Measurements from ENCODE around the gene MIER2. TPM values are rescaled to one million over a fixed set of nuclear protein-coding genes. Genes with fewer than 3 reads are reported as not detected.

The MIER2 gene
- polyA plus RNA-seq, 3 donors from 2014 or later = 2.0 to 5.8 (median 4.9) TPM

DNA sequence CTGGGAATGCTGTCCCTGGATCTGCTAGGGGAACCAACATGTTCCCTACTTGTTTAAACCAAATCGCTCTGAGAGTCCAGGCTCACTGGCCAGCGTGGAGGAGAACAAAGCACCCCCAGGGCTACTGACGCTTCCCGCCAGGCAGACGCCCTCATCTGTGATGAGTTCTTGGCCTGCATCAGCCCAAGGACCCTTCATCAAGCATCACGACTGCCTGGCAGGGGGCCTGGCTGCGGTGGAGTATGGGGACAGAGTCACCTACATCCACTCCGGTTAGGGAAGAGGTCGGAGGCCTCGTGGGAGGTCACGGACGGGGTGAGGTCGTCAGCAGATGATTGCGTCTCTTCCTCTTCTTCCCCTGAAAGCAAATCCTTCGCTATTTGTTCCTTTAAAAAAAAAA lies 17.7 kb downstream of the MIER2 start:
- H3K4me3 Mint-ChIP-seq = no peak overlapping the region
- H3K27me3 Mint-ChIP-seq (ENCODE audit: low read depth in 3 of 3) = peaks cover 0 to 2% (median 0%) of the 10 kb centered on the region in 3 donors
- peaks cover 0 to 7% (median 4%) of the 10 kb centered on the region in 6 donors for H3K9me3 Mint-ChIP-seq
- H3K27ac Mint-ChIP-seq = no peak overlapping the region
- no peak for DNase-seq
- H3K36me3 Mint-ChIP-seq = peaks cover 21 to 33% (median 27%) of the 10 kb centered on the region in 3 donors
- H3K4me1 Mint-ChIP-seq = no peaks in the 10 kb centered on the region

GRCh38 chr19:325937-326565 lies 18.5 kb downstream of the MIER2 start:
- no peak for DNase-seq
- H3K4me3 Mint-ChIP-seq = no peak overlapping the region
- H3K36me3 Mint-ChIP-seq = peaks cover 21 to 35% (median 29%) of the 10 kb centered on the region in 3 donors
- H3K4me1 Mint-ChIP-seq = no peaks in the 10 kb centered on the region
- no peak overlapping the region for H3K27ac Mint-ChIP-seq
- H3K9me3 Mint-ChIP-seq = peaks cover 0 to 7% (median 4%) of the 10 kb centered on the region in 6 donors
- H3K27me3 Mint-ChIP-seq (ENCODE audit: low read depth in 3 of 3) = peaks cover 0 to 2% (median 0%) of the 10 kb centered on the region in 3 donors

- no peaks in the 10 kb centered on the region for H3K4me1 Mint-ChIP-seq
- peaks cover 17 to 35% (median 26%) of the 10 kb centered on the region in 3 donors for H3K36me3 Mint-ChIP-seq
- H3K9me3 Mint-ChIP-seq = peaks cover 0 to 7% (median 4%) of the 10 kb centered on the region in 6 donors
- H3K4me3 Mint-ChIP-seq = no peak overlapping the region
- DNase-seq = no peak
- H3K27ac Mint-ChIP-seq = no peak overlapping the region
- peaks cover 0 to 2% (median 0%) of the 10 kb centered on the region in 3 donors for H3K27me3 Mint-ChIP-seq (ENCODE audit: low read depth in 3 of 3)
Observed at GRCh38 chr19:325173-325936, 19.2 kb downstream of the MIER2 start.

DNA sequence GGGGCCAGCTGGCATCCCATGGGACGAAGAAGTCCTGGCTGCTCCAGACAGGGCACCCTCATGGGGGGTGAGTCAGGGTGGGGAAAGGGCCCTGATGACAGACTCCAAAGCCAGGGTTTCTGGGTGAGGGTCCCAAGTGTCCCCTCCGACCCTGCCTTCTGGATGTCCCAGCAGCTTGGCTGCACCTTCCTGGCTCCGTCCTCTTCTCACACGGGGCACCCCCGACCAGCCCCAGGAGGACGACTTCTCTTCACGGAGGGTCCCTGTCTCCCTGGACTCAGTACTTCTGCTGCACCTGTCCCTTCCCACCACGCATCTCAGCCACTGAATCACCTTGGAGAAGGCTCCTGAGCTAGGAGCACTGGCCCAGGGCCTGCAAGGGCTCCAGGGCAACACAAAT lies 19.9 kb downstream of the MIER2 start:
- Mint-ChIP-seq H3K27me3 (ENCODE audit: low read depth in 3 of 3) (peaks cover 0 to 2% (median 0%) of the 10 kb centered on the region in 3 donors), H3K27ac (no peak overlapping the region), H3K36me3 (peaks cover 17 to 33% (median 27%) of the 10 kb centered on the region in 3 donors), H3K9me3 (peaks cover 0 to 7% (median 4%) of the 10 kb centered on the region in 6 donors), H3K4me1 (no peaks in the 10 kb centered on the region), H3K4me3 (no peak overlapping the region)
- DNase-seq = no peak

DNA sequence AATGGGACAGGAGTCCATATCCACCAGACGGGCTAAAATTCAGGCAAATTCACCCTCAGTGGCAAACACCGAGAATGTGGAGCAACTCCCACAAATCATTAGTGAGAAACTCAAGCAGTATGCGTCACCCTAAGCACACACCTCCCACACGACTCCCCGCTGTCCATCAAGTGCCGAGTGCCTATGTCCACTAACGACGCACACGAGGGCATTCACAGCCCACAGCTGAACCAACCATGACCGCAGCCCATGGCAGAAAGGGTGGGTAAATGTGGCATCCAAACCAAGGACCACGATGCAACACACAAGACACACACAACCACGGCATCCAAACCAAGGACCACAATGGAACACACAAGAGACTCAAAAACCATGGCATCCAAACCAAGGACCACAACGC lies 22.0 kb downstream of the MIER2 start:
- peaks cover 4 to 25% (median 22%) of the 10 kb centered on the region in 3 donors for H3K36me3 Mint-ChIP-seq
- H3K27ac Mint-ChIP-seq = no peak overlapping the region
- no peak for DNase-seq
- no peak overlapping the region for H3K4me3 Mint-ChIP-seq
- peaks cover 0 to 1% (median 0%) of the 10 kb centered on the region in 3 donors for H3K27me3 Mint-ChIP-seq (ENCODE audit: low read depth in 3 of 3)
- no peaks in the 10 kb centered on the region for H3K4me1 Mint-ChIP-seq
- no peaks in the 10 kb centered on the region for H3K9me3 Mint-ChIP-seq

GRCh38 chr19:318509-318774 lies 26.2 kb downstream of the MIER2 start:
- DNase-seq = no peak
- Mint-ChIP-seq H3K27me3 (ENCODE audit: low read depth in 3 of 3) (peaks cover 0 to 1% (median 0%) of the 10 kb centered on the region in 3 donors), H3K9me3 (peaks cover 0 to 1% (median 0%) of the 10 kb centered on the region in 6 donors), H3K36me3 (peaks cover 12 to 37% (median 33%) of the 10 kb centered on the region in 3 donors), H3K4me1 (peaks cover 10 to 11% of the 10 kb centered on the region in 2 donors), H3K4me3 (no peak overlapping the region), H3K27ac (no peak overlapping the region)

GRCh38 chr19:317710-318508 lies 26.7 kb downstream of the MIER2 start:
- Mint-ChIP-seq H3K27ac (no peak overlapping the region), H3K4me3 (no peak overlapping the region), H3K4me1 (peaks cover 10 to 11% of the 10 kb centered on the region in 2 donors), H3K27me3 (ENCODE audit: low read depth in 3 of 3) (peaks cover 0 to 1% (median 0%) of the 10 kb centered on the region in 3 donors), H3K9me3 (peaks cover 0 to 1% (median 0%) of the 10 kb centered on the region in 6 donors), H3K36me3 (peaks cover 12 to 37% (median 33%) of the 10 kb centered on the region in 3 donors)
- no peak for DNase-seq

- Mint-ChIP-seq H3K36me3 (peaks cover 12 to 34% (median 32%) of the 10 kb centered on the region in 3 donors), H3K4me1 (peaks cover 10 to 11% of the 10 kb centered on the region in 2 donors), H3K27me3 (ENCODE audit: low read depth in 3 of 3) (peaks cover 0 to 1% (median 0%) of the 10 kb centered on the region in 3 donors), H3K4me3 (peak overlapping the region in 2 of 5 donors; percentile 6 to 12), H3K27ac (peak overlapping the region in 2 of 6 donors; percentile 10 to 15), H3K9me3 (peaks cover 0 to 1% (median 0%) of the 10 kb centered on the region in 6 donors)
- no peak for DNase-seq
Observed at GRCh38 chr19:315811-316210, 28.8 kb downstream of the MIER2 start.

DNA sequence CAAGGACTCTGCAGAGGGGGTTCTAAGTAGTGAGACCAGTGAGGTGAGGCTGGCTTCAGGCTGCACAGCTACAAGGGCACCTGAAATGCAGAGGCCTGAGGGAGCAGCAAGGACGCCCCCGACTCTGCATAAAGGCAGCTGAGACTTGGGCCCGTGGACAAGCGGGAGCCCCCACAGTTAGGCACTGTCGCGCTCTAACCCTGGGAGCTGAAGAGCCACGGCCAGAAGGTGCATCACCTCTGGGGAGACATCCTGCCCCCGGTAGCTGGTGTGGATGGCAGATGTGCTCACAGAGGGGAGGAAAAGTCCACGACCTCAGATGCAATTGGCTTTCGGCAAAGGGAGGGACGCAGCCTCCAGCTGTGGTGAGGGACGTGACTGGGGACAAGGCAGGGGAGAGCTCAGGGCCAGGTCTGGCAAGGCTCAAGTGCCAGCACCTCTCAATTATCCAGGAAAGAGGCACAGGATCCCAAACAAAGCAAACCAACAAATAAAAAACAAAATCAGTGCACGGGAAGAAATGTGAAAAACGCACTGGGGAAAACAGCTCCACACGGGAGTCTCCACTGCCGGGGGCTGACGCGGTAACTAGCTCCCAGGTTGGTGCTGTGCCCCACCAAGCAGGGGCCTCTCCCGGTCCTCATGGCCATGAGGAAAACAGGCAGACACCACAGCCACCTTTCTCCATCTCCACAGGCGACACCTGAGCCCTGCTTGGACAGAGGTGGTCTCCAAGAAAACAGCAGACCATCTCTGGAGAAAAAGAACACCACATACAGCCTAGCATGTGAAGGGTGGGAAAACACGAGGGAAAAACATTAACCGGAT lies 30.4 kb downstream of the MIER2 start:
- DNase-seq = no peak
- H3K4me1 Mint-ChIP-seq = peaks cover 10 to 11% of the 10 kb centered on the region in 2 donors
- H3K36me3 Mint-ChIP-seq = peaks cover 12 to 31% (median 30%) of the 10 kb centered on the region in 3 donors
- H3K9me3 Mint-ChIP-seq = peaks cover 0 to 1% (median 0%) of the 10 kb centered on the region in 6 donors
- no peak overlapping the region for H3K4me3 Mint-ChIP-seq
- no peaks in the 10 kb centered on the region for H3K27me3 Mint-ChIP-seq (ENCODE audit: low read depth in 3 of 3)
- no peak overlapping the region for H3K27ac Mint-ChIP-seq

DNA sequence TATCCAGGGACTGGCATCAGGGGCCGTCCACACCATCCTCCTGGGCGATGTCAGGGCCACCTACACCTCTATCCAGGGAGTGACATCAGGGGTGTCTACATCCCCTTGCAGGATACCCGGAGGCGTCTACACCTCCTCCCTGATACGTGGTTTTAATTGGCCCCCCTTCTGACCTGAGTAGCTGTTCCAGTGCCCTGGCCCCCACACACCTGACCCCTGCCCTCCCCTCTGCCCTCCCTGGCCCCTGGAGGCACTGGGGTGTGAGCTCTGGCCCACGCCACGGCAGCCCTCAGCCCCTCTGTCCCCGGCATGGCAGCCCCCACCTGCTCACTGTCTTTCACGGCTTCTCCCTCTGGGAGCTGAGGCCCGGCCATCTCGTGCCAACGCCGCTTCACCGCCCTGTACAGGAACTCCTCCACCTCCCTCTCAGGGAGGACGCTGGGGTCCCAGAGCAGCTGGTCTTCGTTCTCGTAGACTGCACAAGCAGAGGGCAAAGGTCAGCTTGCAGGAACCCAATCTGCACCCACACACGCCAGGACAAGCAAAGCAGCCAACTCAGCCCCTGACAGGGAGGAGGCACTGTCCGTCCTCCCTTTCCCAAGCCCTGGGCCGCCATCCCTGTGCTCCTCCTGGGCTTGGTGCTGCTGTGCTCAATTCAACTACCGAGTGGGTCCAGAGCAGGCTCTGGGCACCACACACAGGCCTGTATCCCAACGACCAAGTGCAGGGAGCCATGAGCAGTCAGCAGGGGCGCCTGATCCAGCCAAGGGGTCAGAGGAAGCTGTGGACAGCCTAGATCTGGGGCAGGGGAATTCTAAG lies 31.2 kb downstream of the MIER2 start:
- no peak overlapping the region for H3K27ac Mint-ChIP-seq
- H3K4me3 Mint-ChIP-seq = no peak overlapping the region
- peaks cover 10 to 29% (median 29%) of the 10 kb centered on the region in 3 donors for H3K36me3 Mint-ChIP-seq
- H3K4me1 Mint-ChIP-seq = peaks cover 10 to 11% of the 10 kb centered on the region in 2 donors
- DNase-seq = no peak
- H3K9me3 Mint-ChIP-seq = peaks cover 0 to 1% (median 0%) of the 10 kb centered on the region in 6 donors
- peaks cover 0 to 2% (median 0%) of the 10 kb centered on the region in 3 donors for H3K27me3 Mint-ChIP-seq (ENCODE audit: low read depth in 3 of 3)

GRCh38 chr19:311813-312261 lies 32.8 kb downstream of the MIER2 start:
- Mint-ChIP-seq H3K27me3 (ENCODE audit: low read depth in 3 of 3) (peaks cover 0 to 2% (median 0%) of the 10 kb centered on the region in 3 donors), H3K4me3 (no peak overlapping the region), H3K9me3 (no peaks in the 10 kb centered on the region), H3K27ac (no peak overlapping the region), H3K36me3 (peaks cover 11 to 24% (median 21%) of the 10 kb centered on the region in 3 donors), H3K4me1 (peaks cover 10 to 11% of the 10 kb centered on the region in 2 donors)
- DNase-seq = no peak

- peaks cover 0 to 2% (median 0%) of the 10 kb centered on the region in 3 donors for H3K27me3 Mint-ChIP-seq (ENCODE audit: low read depth in 3 of 3)
- DNase-seq = no peak
- H3K4me1 Mint-ChIP-seq = peaks cover 9 to 11% of the 10 kb centered on the region in 2 donors
- no peaks in the 10 kb centered on the region for H3K9me3 Mint-ChIP-seq
- H3K27ac Mint-ChIP-seq = no peak overlapping the region
- peaks cover 11 to 24% (median 18%) of the 10 kb centered on the region in 3 donors for H3K36me3 Mint-ChIP-seq
- H3K4me3 Mint-ChIP-seq = no peak overlapping the region
Observed at GRCh38 chr19:310781-311496, 33.7 kb downstream of the MIER2 start.

All from immature natural killer cell (primary cell).